Stimulated activated CD4-positive, alpha-beta T cell treated with anti-CD3 and anti-CD28 coated beads, TNF-alpha, amount 100 ng/mL, for 24 hours (primary cell): ENCODE measurements around the gene MARK4.
"Not testable (repeated sequence)": the region's sequence is repeated elsewhere in the genome, so short reads cannot be mapped to it uniquely, and the experiment has no call there.

Source experiments
- DNase-seq, 3 experiments: peaks; one replicate each; pipeline ENCODE4 v3.0.0-alpha.2; 2020; ENCODE audit warnings: low read depth in 3 of 3

Gene MARK4

DNA sequence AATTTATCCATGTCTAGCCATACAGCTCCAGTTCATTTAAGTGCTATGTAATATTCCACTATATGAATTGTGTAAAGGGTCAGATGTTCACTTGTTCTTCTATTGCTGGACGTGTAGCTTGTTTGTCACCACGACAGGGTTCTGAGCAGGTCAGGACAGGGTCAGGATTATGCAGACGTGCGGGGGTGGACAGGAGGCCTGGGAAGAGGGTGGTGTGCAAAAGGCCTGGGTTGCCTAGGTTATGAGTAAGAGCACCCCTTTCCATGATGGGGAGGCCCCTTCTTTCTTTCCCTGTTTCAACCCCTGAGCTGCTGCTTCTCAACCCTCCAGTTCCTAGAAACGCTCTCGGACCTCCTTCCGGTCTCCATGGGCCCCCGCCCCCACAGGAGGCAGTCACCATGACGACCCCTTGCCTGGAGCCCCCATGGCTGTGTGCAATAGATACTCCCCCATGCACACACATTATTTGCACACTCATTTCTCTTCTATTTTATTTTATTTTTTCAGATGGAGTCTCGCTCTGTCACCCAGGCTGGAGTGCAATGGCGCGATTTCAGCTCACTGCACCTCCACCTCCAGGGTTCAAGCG lies 7.8 kb upstream of the MARK4 start:
- no peak for DNase-seq

- no peak for DNase-seq
Observed at GRCh38 chr19:45244133-45244794, 6.8 kb upstream of the MARK4 start.

DNA sequence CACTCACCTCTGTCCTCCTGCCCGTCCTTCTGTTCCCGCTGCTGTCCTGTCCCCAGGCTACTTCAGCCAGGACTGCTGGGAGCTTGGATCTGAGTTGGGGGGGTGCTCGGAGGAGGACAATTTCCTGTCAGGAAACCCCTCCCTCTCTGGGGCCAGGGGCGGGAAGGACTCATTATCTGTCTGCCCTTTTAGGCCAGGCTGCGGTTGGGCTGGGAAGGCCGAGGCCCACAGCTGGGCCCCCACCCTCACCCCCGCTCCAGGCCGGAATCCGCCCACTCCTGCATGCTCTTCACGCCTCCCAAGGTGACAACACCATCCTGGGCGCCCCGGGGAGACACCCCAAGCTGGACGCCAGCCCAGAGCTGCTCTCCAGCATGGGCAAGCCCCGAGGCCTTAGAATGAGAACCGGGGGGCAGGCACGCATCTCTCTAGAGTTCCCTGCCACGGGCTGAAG lies 5.7 kb upstream of the MARK4 start, which contains the start of gene EXOC3L2:
Gene EXOC3L2, minus strand, starts transcription at position 74 of the 454 bp plus-strand sequence. CDS start 6,362 bp downstream, outside the sequence.
- DNase-seq: no peak

- DNase-seq: no peak
Observed at GRCh38 chr19:45245826-45246225, 5.2 kb upstream of the MARK4 start.

DNA sequence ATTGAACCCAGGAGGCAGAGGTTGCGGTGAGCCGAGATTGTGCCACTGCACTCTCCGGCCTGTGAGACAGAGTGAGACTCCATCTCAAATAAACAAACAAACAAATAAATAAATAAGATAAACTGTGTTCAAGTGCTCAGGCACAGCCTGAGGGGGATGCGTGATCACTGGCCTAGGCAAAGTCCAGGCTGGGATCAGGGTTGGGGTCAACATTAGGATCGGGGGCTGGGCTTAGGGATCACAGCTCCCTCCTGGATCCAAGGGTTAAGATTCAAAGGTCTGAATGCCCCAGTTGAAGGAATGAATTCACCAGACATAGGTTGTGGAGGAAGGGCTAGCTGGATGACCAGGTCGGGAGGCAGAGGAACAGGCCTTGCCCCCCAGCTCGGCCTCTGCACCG lies 3.9 kb upstream of the MARK4 start:
- DNase-seq: no peak

GRCh38 chr19:45249261-45250033 lies 1.6 kb upstream of the MARK4 start:
- no peak for DNase-seq

DNA sequence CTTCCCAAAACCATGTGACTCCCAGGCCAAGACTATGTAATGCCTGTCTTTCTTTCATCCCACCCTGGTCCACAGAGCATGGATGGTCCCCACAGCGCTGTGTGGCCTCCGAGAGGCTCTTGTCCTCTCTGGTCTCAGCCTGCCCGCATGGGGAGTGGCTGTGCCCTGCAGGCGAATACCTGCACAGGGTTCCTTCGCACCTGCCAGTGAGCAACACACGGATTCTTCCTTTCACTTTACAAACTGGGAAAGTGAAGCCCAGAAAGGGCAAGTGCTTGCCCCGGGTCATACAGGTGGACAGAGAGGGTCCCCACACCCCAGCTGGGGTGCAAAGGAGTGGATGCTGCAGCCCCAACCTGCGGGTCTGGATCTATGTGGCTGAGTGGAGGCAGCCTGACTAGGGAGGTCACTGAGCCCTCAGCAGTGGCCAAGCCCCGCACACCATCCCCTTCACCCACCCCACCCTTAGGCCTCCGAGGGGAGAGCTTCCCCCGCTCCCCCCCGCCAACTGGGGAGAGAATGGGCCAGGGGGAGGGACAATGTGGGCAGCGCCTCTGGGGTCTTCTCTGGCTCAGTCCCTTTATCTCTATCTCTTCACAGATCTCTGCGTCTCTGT lies 747 bp upstream of the MARK4 start:
- no peak for DNase-seq

- DNase-seq: no peak
Observed at GRCh38 chr19:45251452-45252354, 632 bp downstream of the MARK4 start.

DNA sequence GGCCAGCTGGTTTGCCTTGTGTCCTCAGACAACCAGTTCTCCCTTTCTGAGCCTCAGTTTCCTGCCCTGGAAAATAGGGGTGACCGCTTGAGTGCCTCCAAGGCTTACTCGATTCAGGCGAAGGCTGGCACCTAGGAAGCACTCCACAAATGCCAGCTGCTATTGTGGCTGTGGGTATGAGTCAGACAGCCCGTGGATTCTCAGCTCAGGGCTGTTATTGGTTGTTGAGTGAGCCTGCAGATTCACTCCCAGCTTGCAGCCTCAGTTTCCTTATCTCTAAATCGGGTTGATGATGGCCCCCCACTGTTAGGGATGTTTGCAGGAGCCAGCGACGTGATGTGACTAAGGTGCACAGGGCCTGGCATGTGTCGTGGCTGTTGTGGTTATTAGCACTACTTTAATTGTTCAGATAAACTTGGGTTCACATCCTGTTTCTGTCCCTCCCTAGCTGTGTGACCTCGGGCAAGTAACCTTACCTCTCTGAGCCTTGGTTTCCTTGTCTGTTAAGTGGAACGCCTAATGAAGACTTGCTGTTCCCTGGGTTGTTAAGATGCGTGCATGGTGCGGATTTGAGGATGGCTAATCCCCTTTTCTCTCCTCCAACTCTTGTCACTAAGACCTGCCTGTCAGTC lies 2.4 kb downstream of the MARK4 start:
- DNase-seq: no peak

- DNase-seq: no peak
Observed at GRCh38 chr19:45254044-45254531, 3.0 kb downstream of the MARK4 start.

GRCh38 chr19:45255611-45256157 lies 4.6 kb downstream of the MARK4 start:
- no peak for DNase-seq

GRCh38 chr19:45256836-45257235 lies 5.8 kb downstream of the MARK4 start:
- no peak for DNase-seq

- no peak for DNase-seq
Observed at GRCh38 chr19:45258862-45259261, 7.8 kb downstream of the MARK4 start.

DNA sequence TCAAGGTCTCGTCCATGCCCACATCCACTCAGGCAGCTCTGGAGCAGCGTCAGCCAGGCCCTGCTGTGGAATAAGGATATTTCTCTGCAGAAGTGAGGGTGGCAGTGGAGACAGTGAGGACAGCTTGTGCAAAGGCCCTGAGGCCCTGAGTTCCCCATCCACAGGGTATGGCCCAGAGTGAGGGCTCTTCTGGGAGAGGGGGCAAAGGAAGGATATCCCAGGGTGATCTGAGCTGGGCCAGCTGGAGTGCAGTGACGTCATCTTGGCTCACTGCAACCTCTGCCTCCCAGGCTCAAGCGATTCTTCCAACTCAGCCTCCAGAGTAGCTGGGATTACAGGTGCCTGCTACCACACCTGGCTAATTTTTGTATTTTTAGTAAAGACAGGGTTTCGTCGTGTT lies 11.5 kb downstream of the MARK4 start:
- no peak for DNase-seq

- DNase-seq: no peak
Observed at GRCh38 chr19:45263013-45263412, 11.9 kb downstream of the MARK4 start.

- no peak for DNase-seq
Observed at GRCh38 chr19:45264781-45265317, 13.8 kb downstream of the MARK4 start.

DNA sequence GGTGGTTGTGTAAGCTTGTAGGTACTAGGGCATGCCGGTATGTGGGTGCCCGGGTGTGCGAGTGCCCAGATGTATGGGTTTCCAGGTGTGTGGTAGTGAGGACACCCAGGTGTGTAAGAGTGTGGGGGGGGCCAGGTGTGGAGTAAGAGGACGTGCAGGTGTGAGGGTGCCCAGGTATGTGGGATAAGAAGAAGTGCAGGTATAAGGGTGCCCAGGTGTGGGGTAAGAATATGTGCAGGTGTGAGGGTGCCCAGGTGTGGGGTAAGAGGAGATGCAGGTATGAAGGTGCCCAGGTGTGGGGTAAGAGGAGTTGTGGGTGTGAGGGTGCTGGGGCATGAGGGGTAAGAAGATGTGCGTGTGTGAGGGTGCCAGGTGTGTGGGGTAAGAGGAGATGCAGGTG lies 14.3 kb downstream of the MARK4 start:
- no peak for DNase-seq

- DNase-seq: no peak
Observed at GRCh38 chr19:45267296-45267695, 16.2 kb downstream of the MARK4 start.

GRCh38 chr19:45269939-45270338 lies 18.9 kb downstream of the MARK4 start:
- DNase-seq: not testable (repeated sequence)

DNA sequence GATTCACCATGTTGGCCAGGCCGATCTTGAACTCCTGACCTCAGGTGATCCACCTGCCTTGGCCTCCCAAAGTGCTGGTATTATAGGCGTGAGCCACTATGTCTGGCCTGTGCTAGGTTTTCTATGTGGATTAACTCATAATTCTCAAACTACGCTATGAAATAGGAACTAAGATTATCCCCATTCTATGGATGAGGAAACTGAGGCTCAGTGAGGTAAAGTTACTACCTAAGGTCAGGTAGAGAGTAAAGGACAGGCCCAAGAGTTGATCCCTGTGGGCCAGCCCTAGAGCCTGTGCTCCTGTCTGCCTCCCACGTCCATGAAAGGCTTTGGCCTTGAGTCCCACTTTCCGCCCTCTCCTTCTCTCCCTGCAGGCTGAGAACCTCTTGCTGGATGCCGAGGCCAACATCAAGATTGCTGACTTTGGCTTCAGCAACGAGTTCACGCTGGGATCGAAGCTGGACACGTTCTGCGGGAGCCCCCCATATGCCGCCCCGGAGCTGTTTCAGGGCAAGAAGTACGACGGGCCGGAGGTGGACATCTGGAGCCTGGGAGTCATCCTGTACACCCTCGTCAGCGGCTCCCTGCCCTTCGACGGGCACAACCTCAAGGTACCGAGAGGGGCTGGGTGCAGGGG lies 20.1 kb downstream of the MARK4 start:
- no peak for DNase-seq
